Ammon's horn (tissue), 1 donor: ENCODE measurements around the gene ZFAND6.

Source experiments
- DNase-seq: peaks from one replicate; pipeline ENCODE4 v3.0.0-alpha.2; 2016; ENCODE audit warnings: low spot score

The ZFAND6 gene

GRCh38 chr15:80052597-80053304 is 6.7 kb upstream of the ZFAND6 start:
- no peak for DNase-seq

GRCh38 chr15:80055933-80056332 is 3.5 kb upstream of the ZFAND6 start:
- no peak for DNase-seq

- no peak for DNase-seq
These were observed 1.4 kb upstream of the ZFAND6 start for GRCh38 chr15:80058044-80058443.

GRCh38 chr15:80059786-80060355 is 395 bp downstream of the ZFAND6 start:
- peak; percentile 10 for DNase-seq

GRCh38 chr15:80060356-80061006 is 1.0 kb downstream of the ZFAND6 start:
- DNase-seq: peak; percentile 9

- no peak for DNase-seq
These were observed 2.1 kb downstream of the ZFAND6 start for GRCh38 chr15:80061582-80061981.

GRCh38 chr15:80066912-80067311 is 7.4 kb downstream of the ZFAND6 start:
- no peak for DNase-seq

- no peak for DNase-seq
These were observed 9.1 kb downstream of the ZFAND6 start for GRCh38 chr15:80068578-80068977.

- peak; percentile 25 for DNase-seq
These were observed 11.4 kb downstream of the ZFAND6 start for GRCh38 chr15:80070840-80071239.

GRCh38 chr15:80071652-80072051 is 12.2 kb downstream of the ZFAND6 start:
- DNase-seq: no peak

GRCh38 chr15:80072285-80072994 is 13.0 kb downstream of the ZFAND6 start:
- DNase-seq: peak; percentile 80

GRCh38 chr15:80073197-80073596 is 13.7 kb downstream of the ZFAND6 start:
- DNase-seq: no peak

- no peak for DNase-seq
These were observed 17.1 kb downstream of the ZFAND6 start for GRCh38 chr15:80076321-80077318.

GRCh38 chr15:80081390-80081789 is 21.9 kb downstream of the ZFAND6 start:
- no peak for DNase-seq

- no peak for DNase-seq
These were observed 27.6 kb downstream of the ZFAND6 start for GRCh38 chr15:80087104-80087503.

- no peak for DNase-seq
These were observed 30.6 kb downstream of the ZFAND6 start for GRCh38 chr15:80090041-80090440.

- no peak for DNase-seq
These were observed 31.5 kb downstream of the ZFAND6 start for GRCh38 chr15:80090879-80091503.

- DNase-seq: no peak
These were observed 34.5 kb downstream of the ZFAND6 start for GRCh38 chr15:80093854-80094418.

- DNase-seq: no peak
These were observed 36.0 kb downstream of the ZFAND6 start for GRCh38 chr15:80095511-80095910.

- DNase-seq: no peak
These were observed 36.5 kb downstream of the ZFAND6 start for GRCh38 chr15:80095969-80096368.

- DNase-seq: no peak
These were observed 38.9 kb downstream of the ZFAND6 start for GRCh38 chr15:80098341-80098740.
